Body of pancreas (tissue), 4 donors: ENCODE results near the gene CEBPA.

Source experiments
- CTCF ChIP-seq, 7 experiments: fragments of 450-650 bp in 4 of 7; fragments of 200-600 bp in 3 of 7; sonication (generic) in 3 of 7; IDR thresholded peaks; one replicate each; pipeline ENCODE4 v1.5.1; 2016 to 2019; ENCODE audit warnings: antibody characterized with exemption in 7 of 7
- POLR2A ChIP-seq, 3 donors: fragments of 450-650 bp; IDR thresholded peaks; one replicate each; pipeline ENCODE4 v1.6.1; 2016; ENCODE audit warnings: antibody characterized with exemption in 3 of 3, mild to moderate bottlenecking in 2 of 3

- TF ChIP-seq POLR2A (IDR thresholded peaks at IDR 0.05) (no peak), CTCF (IDR thresholded peaks at IDR 0.05) (no peak)
Observed at GRCh38 chr19:33269016-33269415, 33.3 kb downstream of the CEBPA start.
